ENCODE results near the gene ARHGAP44. TPM values are rescaled to one million over a fixed set of nuclear protein-coding genes. Genes with fewer than 3 reads are reported as not detected.

ARHGAP44 gene
- polyA plus RNA-seq, 1 donor from 2014 or later, result 5.9 TPM

- H3K9ac ChIP-seq (ENCODE audit: low read length), result no peak overlapping the region
- no peaks in the 10 kb centered on the region for H3K79me2 ChIP-seq (replicated peaks; ENCODE audit: insufficient read depth, low read length)
- no peak overlapping the region for H3K4me3 ChIP-seq (ENCODE audit: low read length)
- H3F3A ChIP-seq (ENCODE audit: insufficient read depth, low read length, poor library complexity, severe bottlenecking), result no peaks in the 10 kb centered on the region
- no peak overlapping the region for H2AFZ ChIP-seq (ENCODE audit: low read depth, low read length)
- H3K9me3 ChIP-seq (ENCODE audit: low read length), result no peaks in the 10 kb centered on the region
- TF ChIP-seq MXI1 (conservative IDR thresholded peaks at IDR 0.05; ENCODE audit: poor library complexity, severe bottlenecking) (no peak), POLR2AphosphoS5 (IDR thresholded peaks at IDR 0.05) (no peak), EZH2 (IDR thresholded peaks at IDR 0.05; ENCODE audit: borderline replicate concordance, insufficient read depth, low read length, poor library complexity, severe bottlenecking) (no peak), REST (IDR thresholded peaks at IDR 0.05; ENCODE audit: borderline replicate concordance) (no peak), CTCF (IDR thresholded peaks at IDR 0.05; ENCODE audit: poor library complexity, severe bottlenecking) (no peak), RAD21 (conservative IDR thresholded peaks at IDR 0.05) (no peak), EP300 (conservative IDR thresholded peaks at IDR 0.05; ENCODE audit: poor library complexity, severe bottlenecking) (no peak), SMC3 (conservative IDR thresholded peaks at IDR 0.05; ENCODE audit: poor library complexity) (no peak), TAF1 (IDR thresholded peaks at IDR 0.05; ENCODE audit: low read depth) (no peak)
- no peak overlapping the region for H3K27ac ChIP-seq (ENCODE audit: low read length)
- no peaks in the 10 kb centered on the region for H3K9me2 ChIP-seq (ENCODE audit: insufficient read depth, low read length)
- no peaks in the 10 kb centered on the region for H4K20me1 ChIP-seq (ENCODE audit: insufficient read depth)
- H3K4me2 ChIP-seq (ENCODE audit: low read length), result no peak overlapping the region
- H3K36me3 ChIP-seq (ENCODE audit: insufficient read depth, low read length), result no peaks in the 10 kb centered on the region
- H3K27me3 ChIP-seq (ENCODE audit: insufficient read depth, low read depth, low read length), result no peaks in the 10 kb centered on the region
Observed at GRCh38 chr17:12745486-12745885, 43.8 kb upstream of the ARHGAP44 start.

- H2AFZ ChIP-seq (ENCODE audit: low read depth, low read length), result no peak overlapping the region
- no peaks in the 10 kb centered on the region for H3K27me3 ChIP-seq (ENCODE audit: insufficient read depth, low read depth, low read length)
- no peak overlapping the region for H3K4me2 ChIP-seq (ENCODE audit: low read length)
- H3K79me2 ChIP-seq (replicated peaks; ENCODE audit: insufficient read depth, low read length), result no peaks in the 10 kb centered on the region
- H3K9me3 ChIP-seq (ENCODE audit: low read length), result no peaks in the 10 kb centered on the region
- no peaks in the 10 kb centered on the region for H3K36me3 ChIP-seq (ENCODE audit: insufficient read depth, low read length)
- no peak overlapping the region for H3K9ac ChIP-seq (ENCODE audit: low read length)
- no peaks in the 10 kb centered on the region for H3K9me2 ChIP-seq (ENCODE audit: insufficient read depth, low read length)
- H3F3A ChIP-seq (ENCODE audit: insufficient read depth, low read length, poor library complexity, severe bottlenecking), result no peaks in the 10 kb centered on the region
- no peak overlapping the region for H3K27ac ChIP-seq (ENCODE audit: low read length)
- TF ChIP-seq SMC3 (conservative IDR thresholded peaks at IDR 0.05; ENCODE audit: poor library complexity) (no peak), TAF1 (IDR thresholded peaks at IDR 0.05; ENCODE audit: low read depth) (no peak)
- H4K20me1 ChIP-seq (ENCODE audit: insufficient read depth), result no peaks in the 10 kb centered on the region
- no peak overlapping the region for H3K4me3 ChIP-seq (ENCODE audit: low read length)
Observed at GRCh38 chr17:12756786-12757185, 32.5 kb upstream of the ARHGAP44 start.

- Histone ChIP-seq H3K9me2 (ENCODE audit: insufficient read depth, low read length) (no peaks in the 10 kb centered on the region), H3K79me2 (replicated peaks; ENCODE audit: insufficient read depth, low read length) (no peaks in the 10 kb centered on the region), H4K20me1 (ENCODE audit: insufficient read depth) (no peaks in the 10 kb centered on the region), H3K27me3 (ENCODE audit: insufficient read depth, low read depth, low read length) (no peaks in the 10 kb centered on the region), H3K27ac (ENCODE audit: low read length) (no peak overlapping the region), H3K4me2 (ENCODE audit: low read length) (no peak overlapping the region), H3K36me3 (ENCODE audit: insufficient read depth, low read length) (no peaks in the 10 kb centered on the region), H2AFZ (ENCODE audit: low read depth, low read length) (no peak overlapping the region), H3K4me3 (ENCODE audit: low read length) (no peak overlapping the region), H3K9me3 (ENCODE audit: low read length) (no peaks in the 10 kb centered on the region), H3K9ac (ENCODE audit: low read length) (no peak overlapping the region), H3F3A (ENCODE audit: insufficient read depth, low read length, poor library complexity, severe bottlenecking) (no peaks in the 10 kb centered on the region)
- no peak for TF ChIP-seq TAF1 (IDR thresholded peaks at IDR 0.05; ENCODE audit: low read depth)
- no peak for TF ChIP-seq SMC3 (conservative IDR thresholded peaks at IDR 0.05; ENCODE audit: poor library complexity)
- TF ChIP-seq REST (IDR thresholded peaks at IDR 0.05; ENCODE audit: borderline replicate concordance), result no peak
- no peak for TF ChIP-seq MXI1 (conservative IDR thresholded peaks at IDR 0.05; ENCODE audit: poor library complexity, severe bottlenecking)
- no peak for TF ChIP-seq EP300 (conservative IDR thresholded peaks at IDR 0.05; ENCODE audit: poor library complexity, severe bottlenecking)
- TF ChIP-seq POLR2AphosphoS5 (IDR thresholded peaks at IDR 0.05), result no peak
- TF ChIP-seq EZH2 (IDR thresholded peaks at IDR 0.05; ENCODE audit: borderline replicate concordance, insufficient read depth, low read length, poor library complexity, severe bottlenecking), result no peak
- no peak for TF ChIP-seq CTCF (IDR thresholded peaks at IDR 0.05; ENCODE audit: poor library complexity, severe bottlenecking)
- no peak for TF ChIP-seq RAD21 (conservative IDR thresholded peaks at IDR 0.05)
Observed at GRCh38 chr17:12759090-12759489, 30.2 kb upstream of the ARHGAP44 start.
